PFSK-1 (cell line): ENCODE data around the gene MAMLD1.
A peak's percentile ranks its signal among the peaks of the same experiment; 100 is the strongest.

Experiments used
- FOXP2 ChIP-seq: optimal IDR thresholded peaks from 2 replicates; pipeline ENCODE3; 2011; ENCODE audit warnings: borderline replicate concordance, control low read depth, inconsistent platforms; ENCODE audit not compliant: insufficient read depth; ENCODE audit errors: extremely low read length, extremely low read depth
- POLR2AphosphoS5 ChIP-seq: IDR thresholded peaks from 2 replicates; pipeline ENCODE4 v1.6.1; 2012; ENCODE audit warnings: low read depth, mild to moderate bottlenecking, control low read depth, low read length, moderate library complexity
- SIN3A ChIP-seq: IDR thresholded peaks from 2 replicates; pipeline ENCODE4 v1.6.1; 2012; ENCODE audit warnings: mild to moderate bottlenecking, low read length, moderate library complexity, borderline replicate concordance; ENCODE audit not compliant: insufficient read depth
- TAF1 ChIP-seq: IDR thresholded peaks from 2 replicates; pipeline ENCODE4 v1.6.1; 2012; ENCODE audit warnings: low read length, control low read depth, borderline replicate concordance; ENCODE audit not compliant: insufficient read depth
- TF ChIP-seq, protein P1 (sequence below), 2 experiments: IDR thresholded peaks; 2 replicates each; pipeline versions ENCODE4 v1.6.1 to v1.8.0; 2011 to 2012; ENCODE audit warnings: low read depth in 2 of 2, low read length in 2 of 2, control low read depth in 1 of 2, inconsistent platforms in 1 of 2, mild to moderate bottlenecking in 1 of 2, moderate library complexity in 1 of 2; ENCODE audit not compliant: insufficient read depth in 1 of 2

MAMLD1 gene

GRCh38 chrX:150483356-150483985 is 120.4 kb downstream of the MAMLD1 start:
- TF ChIP-seq TAF1: no peak
- TF ChIP-seq FOXP2: no peak
- TF ChIP-seq POLR2AphosphoS5: no peak
- TF ChIP-seq SIN3A: no peak

DNA sequence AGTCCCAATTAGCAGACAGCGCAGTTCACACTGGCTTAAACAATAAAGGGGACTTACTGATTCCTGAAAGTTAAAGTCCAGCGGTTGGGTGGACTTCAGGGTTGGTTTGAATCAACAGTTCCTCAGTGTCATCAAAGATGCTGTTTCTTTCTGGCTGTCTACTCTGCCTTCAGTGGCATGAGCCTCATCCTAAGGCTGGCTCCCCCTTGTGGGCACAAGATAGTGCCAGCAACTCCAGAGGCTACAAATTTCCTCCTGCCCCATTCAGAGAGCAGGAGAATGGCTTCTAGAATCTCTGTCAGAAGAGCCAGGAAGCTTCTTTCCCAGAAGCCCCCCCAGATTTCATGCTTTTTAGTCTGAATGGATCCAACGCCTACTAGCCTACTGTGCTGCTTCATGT is 122.9 kb downstream of the MAMLD1 start:
- TF ChIP-seq TAF1 (no peak), SIN3A (no peak), POLR2AphosphoS5 (no peak), FOXP2 (no peak)
- TF ChIP-seq, protein P1, sequence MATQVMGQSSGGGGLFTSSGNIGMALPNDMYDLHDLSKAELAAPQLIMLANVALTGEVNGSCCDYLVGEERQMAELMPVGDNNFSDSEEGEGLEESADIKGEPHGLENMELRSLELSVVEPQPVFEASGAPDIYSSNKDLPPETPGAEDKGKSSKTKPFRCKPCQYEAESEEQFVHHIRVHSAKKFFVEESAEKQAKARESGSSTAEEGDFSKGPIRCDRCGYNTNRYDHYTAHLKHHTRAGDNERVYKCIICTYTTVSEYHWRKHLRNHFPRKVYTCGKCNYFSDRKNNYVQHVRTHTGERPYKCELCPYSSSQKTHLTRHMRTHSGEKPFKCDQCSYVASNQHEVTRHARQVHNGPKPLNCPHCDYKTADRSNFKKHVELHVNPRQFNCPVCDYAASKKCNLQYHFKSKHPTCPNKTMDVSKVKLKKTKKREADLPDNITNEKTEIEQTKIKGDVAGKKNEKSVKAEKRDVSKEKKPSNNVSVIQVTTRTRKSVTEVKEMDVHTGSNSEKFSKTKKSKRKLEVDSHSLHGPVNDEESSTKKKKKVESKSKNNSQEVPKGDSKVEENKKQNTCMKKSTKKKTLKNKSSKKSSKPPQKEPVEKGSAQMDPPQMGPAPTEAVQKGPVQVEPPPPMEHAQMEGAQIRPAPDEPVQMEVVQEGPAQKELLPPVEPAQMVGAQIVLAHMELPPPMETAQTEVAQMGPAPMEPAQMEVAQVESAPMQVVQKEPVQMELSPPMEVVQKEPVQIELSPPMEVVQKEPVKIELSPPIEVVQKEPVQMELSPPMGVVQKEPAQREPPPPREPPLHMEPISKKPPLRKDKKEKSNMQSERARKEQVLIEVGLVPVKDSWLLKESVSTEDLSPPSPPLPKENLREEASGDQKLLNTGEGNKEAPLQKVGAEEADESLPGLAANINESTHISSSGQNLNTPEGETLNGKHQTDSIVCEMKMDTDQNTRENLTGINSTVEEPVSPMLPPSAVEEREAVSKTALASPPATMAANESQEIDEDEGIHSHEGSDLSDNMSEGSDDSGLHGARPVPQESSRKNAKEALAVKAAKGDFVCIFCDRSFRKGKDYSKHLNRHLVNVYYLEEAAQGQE (IDR thresholded peaks at IDR 0.05; ENCODE audit: insufficient read depth in 1 of 2, low read depth in 2 of 2, low read length in 2 of 2): no peak

DNA sequence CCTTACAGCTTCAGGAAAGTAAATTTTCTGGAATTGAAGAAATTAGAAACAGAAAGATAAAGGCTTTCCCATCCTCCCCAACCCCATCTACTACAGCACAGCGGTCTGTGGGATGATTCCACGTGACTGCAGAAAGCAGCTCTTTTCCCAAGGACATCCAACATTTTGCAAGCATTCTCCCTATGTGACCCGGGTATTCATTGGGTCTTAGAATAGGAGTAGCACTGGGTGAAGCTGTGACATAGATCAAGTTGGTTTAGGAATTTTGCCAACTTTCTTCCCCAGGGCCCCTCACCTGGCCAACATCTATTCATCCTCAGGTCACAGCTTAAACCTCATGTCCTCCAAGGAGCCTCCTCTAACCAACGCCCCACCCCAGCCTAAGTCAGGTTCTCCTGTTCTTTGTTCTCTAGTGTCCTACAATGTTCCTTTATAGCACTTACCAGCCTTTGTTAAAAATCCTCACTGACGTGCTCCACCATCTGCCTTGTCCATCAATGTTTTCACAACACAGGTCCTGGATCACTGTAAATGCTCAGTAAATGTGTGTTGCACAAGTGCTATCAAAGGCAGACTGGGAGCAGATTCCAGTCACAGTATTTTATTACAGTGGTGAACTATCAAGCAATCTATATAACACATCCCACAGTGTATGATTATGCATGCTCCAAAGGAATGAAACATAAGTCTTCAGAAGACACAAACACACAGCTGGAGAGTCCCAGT is 124.4 kb downstream of the MAMLD1 start:
- TF ChIP-seq POLR2AphosphoS5: 0 out of 2 replicates have a peak, but pooled peaks have one; percentile 17
- TF ChIP-seq, protein P1 (IDR thresholded peaks at IDR 0.05; ENCODE audit: insufficient read depth in 1 of 2, low read depth in 2 of 2, low read length in 2 of 2): no peak

DNA sequence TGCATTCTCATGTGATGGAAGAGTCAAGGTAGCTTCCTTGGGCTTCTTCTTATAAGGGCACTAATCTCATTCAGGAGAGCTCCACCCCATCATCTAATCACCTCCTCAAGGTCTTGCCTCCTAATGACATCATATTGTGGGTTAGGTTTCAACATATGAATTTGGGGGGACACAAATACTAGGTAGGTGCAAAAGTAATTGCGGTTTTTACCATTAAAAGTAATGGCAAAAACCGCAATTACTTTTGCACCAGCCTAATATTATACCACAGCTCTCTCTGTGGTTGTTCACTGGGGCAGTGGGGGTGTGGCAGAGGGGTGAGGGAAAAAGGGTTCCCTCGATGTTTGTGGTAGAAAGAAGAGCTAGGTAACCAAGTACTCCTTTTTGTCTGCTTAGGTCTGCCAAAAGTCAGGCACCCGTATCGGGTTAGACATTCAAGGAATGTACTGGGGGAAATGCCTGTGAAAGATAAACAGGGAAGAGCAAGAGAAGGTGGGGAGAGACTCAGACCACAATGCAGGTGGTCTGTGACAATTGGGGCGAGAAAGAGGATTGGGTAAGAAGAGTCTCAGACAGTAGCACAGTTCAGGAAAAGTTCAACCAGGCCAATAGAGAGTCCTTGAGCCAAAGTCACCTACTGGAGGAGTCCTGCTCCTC is 126.4 kb downstream of the MAMLD1 start:
- TF ChIP-seq, protein P1 (IDR thresholded peaks at IDR 0.05; ENCODE audit: insufficient read depth in 1 of 2, low read depth in 2 of 2, low read length in 2 of 2): no peak
- no peak for TF ChIP-seq FOXP2
- TF ChIP-seq POLR2AphosphoS5: no peak
- no peak for TF ChIP-seq TAF1
- TF ChIP-seq SIN3A: no peak

GRCh38 chrX:150495496-150495895 is 132.4 kb downstream of the MAMLD1 start:
- TF ChIP-seq FOXP2 (no peak), TAF1 (no peak), POLR2AphosphoS5 (no peak; the same call in 1 of the 2 replicates), SIN3A (no peak)
- TF ChIP-seq, protein P1 (IDR thresholded peaks at IDR 0.05; ENCODE audit: insufficient read depth in 1 of 2, low read depth in 2 of 2, low read length in 2 of 2): no peak
